NCI-H1930 (cell line): ENCODE measurements around the gene WDR17.

Experiments used
- DNase-seq, 2 experiments: peaks; one replicate each; lab custom pipeline; 2025; lab: John Stamatoyannopoulos, UW

Gene WDR17

GRCh38 chr4:176065435-176066291 is at the start of gene WDR17:
TSS of gene WDR17 (plus strand) at chr4:176065841. CDS start at chr4:176111581, 45,740 bp downstream.
- peak; percentile 89 to 90 for DNase-seq

GRCh38 chr4:176016601-176017000 is 49.0 kb upstream of the WDR17 start:
- no peak for DNase-seq

- no peak for DNase-seq
Measured at GRCh38 chr4:176020481-176021085, 45.1 kb upstream of the WDR17 start.

- no peak for DNase-seq
Measured at GRCh38 chr4:176030391-176030790, 35.2 kb upstream of the WDR17 start.

DNA sequence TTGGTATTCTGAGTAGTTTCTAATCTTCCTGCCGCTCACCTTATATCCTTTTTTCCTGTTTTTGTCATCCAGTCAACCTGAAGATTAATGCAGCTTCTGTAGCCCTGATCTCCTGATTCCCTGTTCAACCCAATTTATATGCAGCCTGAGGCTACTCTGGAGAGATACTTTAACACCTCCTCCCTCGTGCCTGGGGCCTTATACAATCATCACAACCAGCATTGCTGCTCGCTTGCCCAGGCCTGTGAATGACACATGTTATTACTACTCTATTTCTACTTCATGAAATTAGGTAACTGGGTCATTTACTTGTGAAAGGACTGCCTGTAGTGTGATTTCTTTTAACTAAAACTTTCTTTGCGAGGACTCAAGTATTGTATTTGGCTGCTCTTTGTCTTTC is 33.7 kb upstream of the WDR17 start:
- no peak for DNase-seq

GRCh38 chr4:176032454-176032853 is 33.2 kb upstream of the WDR17 start:
- no peak for DNase-seq

DNA sequence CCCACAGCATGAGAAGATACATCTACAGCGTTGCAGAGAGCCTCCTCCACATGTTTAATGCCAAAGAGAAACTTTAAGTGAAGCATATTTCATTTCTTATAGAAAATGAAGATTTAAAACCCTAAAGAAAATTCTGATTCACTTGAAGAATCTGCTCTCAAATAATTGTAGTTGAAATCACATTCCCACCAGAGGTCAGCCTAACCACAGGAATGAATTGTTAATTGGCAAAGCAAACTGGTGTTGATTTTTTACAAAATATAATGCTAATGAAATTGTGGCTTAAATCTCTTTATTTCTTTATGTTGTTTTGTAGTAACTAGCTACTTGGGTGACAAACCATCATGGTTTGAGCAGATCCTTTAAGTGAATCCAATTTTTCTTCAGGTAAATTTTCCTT is 31.1 kb upstream of the WDR17 start:
- no peak for DNase-seq

- no peak for DNase-seq
Measured at GRCh38 chr4:176034936-176035335, 30.7 kb upstream of the WDR17 start.

DNA sequence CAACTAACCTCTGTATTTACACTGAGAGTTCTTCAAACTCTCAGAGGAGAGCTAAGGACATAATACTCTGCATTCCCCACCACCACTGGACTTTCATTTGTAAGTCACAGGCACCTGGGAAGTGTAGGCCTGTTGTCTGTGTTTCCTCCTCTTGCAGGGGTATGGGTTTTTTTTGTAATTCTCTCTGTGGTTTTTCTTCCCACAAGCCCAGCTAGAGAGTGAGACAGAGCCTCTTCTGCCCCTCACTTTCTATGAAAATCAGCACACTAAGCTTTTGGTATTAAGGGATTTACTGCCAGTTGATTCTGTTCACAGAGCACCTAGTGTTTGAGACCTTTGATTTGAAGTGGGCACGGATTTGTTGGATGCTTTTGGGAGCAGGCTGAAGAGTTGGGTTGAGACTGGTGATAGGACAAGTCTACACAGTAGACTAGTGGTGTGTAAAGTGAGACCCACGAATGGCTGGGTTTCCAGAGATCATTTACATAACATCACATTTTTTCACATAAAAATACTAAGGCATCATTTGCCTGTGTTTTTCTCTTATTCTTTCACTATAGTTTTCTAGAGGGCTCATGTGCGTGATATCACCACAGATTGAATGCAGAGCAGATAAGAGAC is 28.9 kb upstream of the WDR17 start:
- DNase-seq: no peak

- no peak for DNase-seq
Measured at GRCh38 chr4:176038789-176039188, 26.9 kb upstream of the WDR17 start.

DNA sequence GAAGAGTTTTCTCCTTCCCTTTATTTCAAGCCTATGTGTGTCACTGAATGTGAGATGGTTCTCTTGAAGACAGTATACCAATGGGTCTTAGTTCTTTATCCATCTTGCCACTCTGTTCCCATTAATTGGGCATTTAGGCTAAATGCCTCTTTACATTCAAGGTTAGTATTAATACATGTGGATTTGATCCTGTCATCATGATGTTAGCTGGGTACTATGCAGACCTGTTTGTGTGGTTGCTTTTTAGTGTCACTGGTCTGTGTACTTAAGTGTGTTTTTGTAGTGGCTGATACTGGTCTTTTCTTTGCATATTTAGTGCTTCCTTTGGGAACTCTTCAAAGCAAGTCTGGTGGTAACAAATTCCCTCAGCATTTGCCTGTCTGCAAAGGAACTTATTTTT is 23.4 kb upstream of the WDR17 start:
- DNase-seq: no peak

- no peak for DNase-seq
Measured at GRCh38 chr4:176043838-176044588, 21.6 kb upstream of the WDR17 start.

GRCh38 chr4:176044589-176044951 is 21.1 kb upstream of the WDR17 start:
- DNase-seq: no peak

- DNase-seq: no peak
Measured at GRCh38 chr4:176048631-176049030, 17.0 kb upstream of the WDR17 start.

DNA sequence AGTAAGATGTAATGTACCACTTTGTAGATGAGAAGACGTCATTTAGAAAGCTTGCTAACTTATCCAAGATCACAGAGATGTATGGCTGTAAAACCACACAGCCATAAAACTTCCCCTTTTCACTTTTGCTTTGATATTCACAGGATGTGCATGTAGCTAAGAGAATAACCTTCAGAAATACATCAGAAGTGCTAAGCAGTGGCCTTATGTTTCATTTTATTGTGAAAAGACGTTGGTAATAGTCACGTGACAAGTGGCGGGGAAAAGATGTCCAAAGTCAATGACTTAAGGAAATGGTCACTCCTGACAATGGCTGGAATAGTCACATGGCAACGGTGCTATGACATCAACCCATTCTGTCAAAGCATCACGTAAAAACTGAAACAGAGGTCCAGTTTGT is 12.9 kb upstream of the WDR17 start:
- no peak for DNase-seq

DNA sequence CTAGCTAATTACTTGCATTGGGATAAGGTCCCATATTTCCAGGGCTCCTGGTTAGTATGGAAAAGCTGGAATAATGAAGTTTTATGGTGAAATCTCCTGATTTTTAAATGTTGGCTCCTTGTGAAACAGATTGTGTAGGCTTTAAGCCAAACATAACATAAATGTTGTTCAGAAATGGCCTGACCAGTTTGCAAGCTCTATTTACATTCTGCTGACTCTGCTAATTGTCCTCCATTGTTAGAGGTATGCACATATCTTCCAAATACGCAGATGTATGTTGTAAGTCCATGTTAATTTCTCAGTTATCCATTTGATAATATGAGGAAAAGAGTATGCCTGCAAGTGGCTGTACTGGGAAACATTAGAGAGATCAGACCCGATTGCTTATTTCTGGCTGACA is 11.9 kb upstream of the WDR17 start:
- DNase-seq: no peak

DNA sequence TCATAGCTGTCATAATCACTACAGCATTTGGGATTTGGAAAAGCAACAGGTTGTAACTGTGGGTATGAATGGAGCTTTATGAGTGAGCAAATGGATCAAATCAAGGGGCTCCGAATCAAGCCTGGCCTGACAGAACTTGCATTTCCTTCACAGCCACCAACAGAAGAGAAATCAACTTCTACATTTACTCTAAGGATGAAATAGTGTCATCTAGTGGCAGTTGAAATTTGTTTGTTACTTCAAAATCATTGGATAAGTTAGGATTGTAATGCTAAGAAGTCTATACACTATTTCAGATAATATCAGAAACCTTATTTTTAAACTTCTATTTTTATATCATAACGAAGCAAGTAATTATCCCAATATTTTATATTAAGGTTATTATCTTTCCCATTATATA is 10.7 kb upstream of the WDR17 start:
- no peak for DNase-seq

- no peak for DNase-seq
Measured at GRCh38 chr4:176063718-176064117, 1.9 kb upstream of the WDR17 start.

DNA sequence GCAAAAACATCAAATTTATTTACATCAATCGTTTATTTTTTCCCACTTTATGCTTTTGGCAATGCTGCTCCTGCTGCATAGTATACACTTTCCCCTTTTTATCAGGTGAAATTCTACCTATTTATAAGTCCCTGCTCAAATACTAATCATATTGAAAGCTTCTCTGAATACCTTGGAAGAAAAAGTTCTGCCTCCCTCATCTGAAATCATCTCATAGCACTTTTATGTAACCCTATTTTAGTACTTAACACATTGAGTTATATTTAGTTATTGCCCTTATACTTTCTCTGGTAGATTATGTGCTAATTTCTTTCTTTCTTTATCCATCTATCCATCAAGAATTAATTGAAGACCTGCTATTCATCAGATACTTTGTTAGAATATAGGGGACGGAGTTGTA is 1.1 kb upstream of the WDR17 start:
- no peak for DNase-seq

- no peak for DNase-seq
Measured at GRCh38 chr4:176066757-176067156, 1.1 kb downstream of the WDR17 start.

- no peak for DNase-seq
Measured at GRCh38 chr4:176077561-176077960, 11.9 kb downstream of the WDR17 start.

DNA sequence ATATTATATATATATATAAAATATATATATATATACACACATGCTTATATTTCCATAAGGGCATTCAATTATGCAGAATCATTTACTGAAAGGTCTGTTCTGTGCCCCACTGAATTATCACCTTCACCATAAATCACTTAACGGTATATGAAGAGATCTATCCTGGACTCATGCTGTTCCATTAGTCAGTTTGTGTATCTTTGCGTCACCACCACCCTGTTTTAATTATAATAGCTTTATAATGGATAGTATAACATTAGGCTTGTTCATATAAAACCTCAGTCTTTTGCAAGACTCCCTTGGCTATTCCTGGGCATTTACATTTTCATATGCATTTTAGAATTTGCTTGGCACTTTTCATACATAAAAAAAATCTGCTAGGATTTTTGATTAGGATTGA is 19.1 kb downstream of the WDR17 start:
- DNase-seq: peak in 1 of 2 experiments; percentile 1

GRCh38 chr4:176090115-176090514 is 24.5 kb downstream of the WDR17 start:
- no peak for DNase-seq
